ENCODE measurements around the gene PIGU.

The PIGU gene

DNA sequence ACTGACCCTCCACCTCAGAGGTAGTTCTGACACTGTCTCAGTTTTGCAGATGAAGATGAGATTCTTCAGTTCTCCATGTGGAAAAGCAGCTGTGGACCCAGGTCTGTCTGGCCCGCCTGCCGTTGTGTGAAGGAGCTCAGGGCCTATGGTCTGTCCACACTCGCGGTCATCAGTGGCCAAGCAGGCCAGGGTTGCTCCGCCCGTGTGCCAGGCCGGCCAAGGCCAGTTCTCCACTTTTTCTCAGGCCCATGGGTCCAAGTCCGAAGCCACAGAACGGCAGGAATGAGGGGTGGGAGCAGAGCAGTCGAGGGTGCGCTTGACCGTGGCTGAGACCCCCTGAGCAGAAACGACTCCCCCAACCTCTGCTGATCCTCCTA is 127.0 kb downstream of the PIGU start:
- TF ChIP-seq, protein P1, sequence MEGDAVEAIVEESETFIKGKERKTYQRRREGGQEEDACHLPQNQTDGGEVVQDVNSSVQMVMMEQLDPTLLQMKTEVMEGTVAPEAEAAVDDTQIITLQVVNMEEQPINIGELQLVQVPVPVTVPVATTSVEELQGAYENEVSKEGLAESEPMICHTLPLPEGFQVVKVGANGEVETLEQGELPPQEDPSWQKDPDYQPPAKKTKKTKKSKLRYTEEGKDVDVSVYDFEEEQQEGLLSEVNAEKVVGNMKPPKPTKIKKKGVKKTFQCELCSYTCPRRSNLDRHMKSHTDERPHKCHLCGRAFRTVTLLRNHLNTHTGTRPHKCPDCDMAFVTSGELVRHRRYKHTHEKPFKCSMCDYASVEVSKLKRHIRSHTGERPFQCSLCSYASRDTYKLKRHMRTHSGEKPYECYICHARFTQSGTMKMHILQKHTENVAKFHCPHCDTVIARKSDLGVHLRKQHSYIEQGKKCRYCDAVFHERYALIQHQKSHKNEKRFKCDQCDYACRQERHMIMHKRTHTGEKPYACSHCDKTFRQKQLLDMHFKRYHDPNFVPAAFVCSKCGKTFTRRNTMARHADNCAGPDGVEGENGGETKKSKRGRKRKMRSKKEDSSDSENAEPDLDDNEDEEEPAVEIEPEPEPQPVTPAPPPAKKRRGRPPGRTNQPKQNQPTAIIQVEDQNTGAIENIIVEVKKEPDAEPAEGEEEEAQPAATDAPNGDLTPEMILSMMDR (conservative IDR thresholded peaks at IDR 0.05; ENCODE audit: low read depth, low read length) = no peak
- H3K4me3 ChIP-seq (ENCODE audit: low read length) = no peak overlapping the region
- no peak for DNase-seq (ENCODE audit: low read depth)

DNA sequence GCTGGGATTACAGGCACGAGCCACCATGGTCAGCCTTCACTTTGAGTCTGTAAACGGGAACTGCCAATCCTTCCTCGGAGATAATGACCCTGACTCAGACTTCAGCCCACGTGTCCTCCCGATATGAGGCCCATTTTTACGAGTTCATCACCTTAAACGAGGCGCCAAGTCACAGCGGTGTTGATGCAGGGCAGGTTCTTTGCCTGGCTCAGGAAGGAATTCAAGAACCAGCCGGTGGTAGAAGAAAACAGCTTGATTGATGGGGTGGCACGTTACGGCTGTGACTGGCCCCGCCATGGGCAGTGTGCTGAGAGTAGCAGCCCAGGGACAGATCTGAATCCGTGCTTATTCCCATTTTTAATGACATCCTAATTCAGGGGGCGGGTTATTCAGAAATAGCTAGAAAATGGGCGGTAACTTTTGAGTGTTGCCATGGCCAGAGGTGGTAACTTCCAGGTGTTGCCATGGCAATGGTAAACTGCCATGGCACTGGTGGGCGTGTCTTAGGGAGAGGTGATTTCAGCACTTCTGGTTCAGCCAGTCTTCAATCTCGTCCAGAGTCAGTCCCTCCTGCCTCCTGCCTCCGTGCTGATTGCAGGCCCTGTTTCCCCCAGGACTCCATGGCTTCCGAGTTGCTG is 127.5 kb downstream of the PIGU start:
- no peak for DNase-seq (ENCODE audit: low read depth)
- TF ChIP-seq, protein P1 (conservative IDR thresholded peaks at IDR 0.05; ENCODE audit: low read depth, low read length) = no peak
- no peak overlapping the region for H3K4me3 ChIP-seq (ENCODE audit: low read length)

DNA sequence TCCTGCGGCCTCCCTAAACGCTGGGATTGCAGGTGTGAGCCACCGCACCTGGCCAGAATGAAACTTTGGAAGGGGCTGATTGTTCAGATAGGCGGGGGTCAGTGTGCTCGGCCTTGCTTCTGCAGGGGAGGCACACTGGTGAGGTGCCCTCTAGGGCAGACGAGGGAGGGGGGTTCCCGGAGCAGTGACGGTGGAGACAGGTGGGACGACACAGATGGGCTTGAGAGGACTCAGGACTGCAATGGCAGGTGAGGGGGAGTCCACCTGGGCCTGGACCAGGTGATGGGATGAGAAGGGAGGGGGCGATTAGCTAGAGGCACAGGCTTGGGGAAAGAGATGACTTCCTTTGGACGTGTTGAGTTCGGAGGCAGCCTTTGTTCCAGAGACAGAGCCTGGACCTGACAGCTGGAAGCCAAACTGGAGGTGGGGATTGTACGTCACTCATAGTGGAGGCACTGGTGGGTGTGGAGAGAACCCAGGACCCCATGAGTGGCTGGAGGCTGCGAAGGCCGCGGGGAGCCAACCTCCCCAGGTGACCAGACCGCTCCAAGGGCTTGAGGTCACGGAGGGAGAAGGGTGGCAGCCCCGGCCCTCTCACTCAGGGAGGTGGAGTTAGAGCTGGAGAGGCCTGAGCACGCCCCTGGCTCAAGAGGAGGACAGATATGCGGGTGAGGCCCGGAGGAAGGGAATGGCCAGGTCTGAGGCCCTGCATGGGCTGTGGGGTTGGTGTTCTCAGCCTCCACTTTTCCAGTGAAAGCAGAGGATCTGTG is 128.9 kb downstream of the PIGU start:
- TF ChIP-seq, protein P1 (conservative IDR thresholded peaks at IDR 0.05; ENCODE audit: low read depth, low read length) = no peak
- H3K4me3 ChIP-seq (ENCODE audit: low read length) = no peak overlapping the region
- no peak for DNase-seq (ENCODE audit: low read depth)

DNA sequence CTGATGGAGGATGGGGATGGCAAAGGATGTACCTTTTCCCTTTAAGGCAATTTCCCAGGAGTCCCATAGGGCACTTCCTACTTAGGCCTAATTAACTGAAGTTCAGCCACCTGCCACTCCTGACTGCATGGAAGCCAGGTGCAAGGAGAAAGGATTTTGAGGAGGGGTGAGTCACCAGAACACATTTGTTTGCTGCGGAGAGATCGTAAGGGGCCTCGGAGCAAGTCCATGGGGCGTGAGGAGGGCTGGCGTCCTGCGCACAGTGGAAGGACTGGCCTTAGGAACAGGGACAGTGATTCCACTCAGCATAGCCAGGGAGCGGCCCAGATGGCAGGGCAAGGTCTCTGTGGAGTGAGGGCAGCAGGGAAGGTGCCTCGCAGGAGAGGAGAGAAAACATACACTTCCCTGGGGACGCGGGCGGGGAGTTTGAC is 130.1 kb downstream of the PIGU start:
- no peak overlapping the region for H3K4me3 ChIP-seq (ENCODE audit: low read length)
- DNase-seq (ENCODE audit: low read depth) = no peak
- TF ChIP-seq, protein P1 (conservative IDR thresholded peaks at IDR 0.05; ENCODE audit: low read depth, low read length) = no peak

DNA sequence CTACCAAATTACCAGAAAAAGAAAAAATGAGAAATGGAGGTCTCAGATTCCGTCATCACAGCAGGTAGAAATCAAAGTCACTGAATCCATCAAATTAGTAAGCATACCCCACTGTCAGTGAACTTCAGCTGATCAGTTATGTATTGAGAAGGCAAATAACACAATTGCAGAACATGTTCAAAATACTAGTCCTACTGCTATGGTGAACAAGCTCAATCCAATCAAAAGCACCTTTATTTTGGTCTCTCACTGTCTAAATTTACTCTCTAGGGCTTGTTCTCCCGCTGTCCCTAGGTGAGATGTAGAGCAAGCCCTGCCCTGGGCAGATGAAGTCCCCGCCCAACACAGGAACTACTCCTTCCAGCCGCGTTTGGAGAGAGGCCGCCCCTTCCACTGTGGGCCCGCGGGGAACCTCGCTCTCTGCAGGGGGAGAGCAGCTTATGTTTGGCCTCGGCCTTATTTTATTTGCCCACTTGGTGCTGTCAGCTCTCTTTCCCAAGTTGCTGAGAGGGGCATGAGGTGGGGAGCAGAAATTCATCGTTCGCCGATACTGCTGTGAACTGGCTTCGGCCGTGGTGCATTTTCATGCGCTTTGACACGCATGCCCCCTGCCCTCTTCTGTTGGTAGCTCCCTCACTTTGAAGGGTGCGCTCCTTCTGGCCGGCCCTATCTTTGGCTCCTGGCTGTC is 132.6 kb downstream of the PIGU start:
- no peak overlapping the region for H3K4me3 ChIP-seq (ENCODE audit: low read length)
- no peak for DNase-seq (ENCODE audit: low read depth)
- TF ChIP-seq, protein P1 (conservative IDR thresholded peaks at IDR 0.05; ENCODE audit: low read depth, low read length) = no peak

DNA sequence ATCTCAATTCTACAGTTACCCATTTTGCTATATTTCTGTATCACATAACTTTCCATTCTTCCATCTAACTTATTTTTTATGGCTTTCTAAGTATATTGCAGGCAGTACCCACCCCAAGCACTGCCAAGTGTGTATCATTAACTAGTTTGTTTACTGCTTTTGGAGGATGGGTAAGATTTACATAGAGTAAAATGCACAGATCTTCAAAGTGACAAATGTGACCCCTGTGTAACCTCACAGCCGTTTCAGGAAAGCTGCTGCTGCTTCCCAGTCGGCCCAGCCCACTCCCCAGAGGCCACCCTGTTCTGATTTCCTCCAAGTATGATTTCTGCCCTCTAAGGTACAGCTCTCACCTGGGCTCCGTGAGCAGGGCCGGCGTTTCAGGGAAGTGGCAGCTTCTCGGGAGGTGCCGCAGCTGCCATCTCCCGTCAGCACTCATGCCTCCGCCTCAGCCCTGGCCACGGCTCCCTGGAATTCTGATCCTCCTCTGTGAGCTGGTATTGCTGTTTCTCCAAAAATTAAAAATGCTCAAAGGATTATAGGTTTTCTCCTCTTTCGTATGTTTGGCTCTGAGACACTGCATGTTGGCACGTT is 133.3 kb downstream of the PIGU start:
- TF ChIP-seq, protein P1 (conservative IDR thresholded peaks at IDR 0.05; ENCODE audit: low read depth, low read length) = no peak
- H3K4me3 ChIP-seq (ENCODE audit: low read length) = no peak overlapping the region
- no peak for DNase-seq (ENCODE audit: low read depth)

Data from retinal pigment epithelial cell (primary cell).